Ascending aorta (tissue), 2 donors: ENCODE data around the gene ENO2. TPM values are rescaled to one million over a fixed set of nuclear protein-coding genes. Genes with fewer than 3 reads are reported as not detected.

ENCODE experiments used
- DNase-seq, 2 donors: peaks; one replicate each; pipeline ENCODE4 v3.0.0-alpha.2; 2019; ENCODE audit warnings: low spot score in 2 of 2
- H3K27ac ChIP-seq, 2 donors: fragments of 200-600 bp; sonication (generic); one replicate each; pipeline ENCODE4 v1.5.1; 2016 to 2017; ENCODE audit warnings: mild to moderate bottlenecking in 1 of 2
- H3K27me3 ChIP-seq: fragments of 200-600 bp; sonication (generic); one replicate; pipeline ENCODE4 v1.5.1; 2017
- H3K36me3 ChIP-seq, 2 donors: fragments of 200-600 bp; sonication (generic); one replicate each; pipeline ENCODE4 v1.5.1; 2016
- H3K4me1 ChIP-seq, 2 donors: fragments of 200-600 bp; sonication (generic); one replicate each; pipeline ENCODE4 v1.5.1; 2016 to 2017; ENCODE audit warnings: mild to moderate bottlenecking in 1 of 2
- H3K4me3 ChIP-seq, 2 donors: fragments of 200-600 bp; sonication (generic); one replicate each; pipeline ENCODE4 v1.5.1; 2016 to 2017; ENCODE audit warnings: mild to moderate bottlenecking in 1 of 2
- H3K9me3 ChIP-seq, 2 donors: fragments of 200-600 bp; sonication (generic); one replicate each; pipeline ENCODE4 v1.5.1; 2016
- intact Hi-C: fragments of 100-400 bp; cut with DNase I; formaldehyde crosslinking; loops from one replicate; pipeline ENCODE4 v1.15.1; 2023
- total RNA-seq: library from RNA; depleted of rRNA; stranded (reverse); fragments of >200 nt; gene quantifications from one replicate; pipeline ENCODE4 v1.1.0, GENCODE V29; 2016
- TF ChIP-seq, protein P1 (sequence below), 3 experiments: fragments of 200-600 bp in 2 of 3; fragments of 450-650 bp in 1 of 3; sonication (generic) in 2 of 3; IDR thresholded peaks; one replicate each; pipeline ENCODE4 v1.5.1; 2016 to 2019; ENCODE audit warnings: antibody characterized with exemption in 3 of 3, mild to moderate bottlenecking in 1 of 3, moderate library complexity in 1 of 3

ENO2 gene
- total RNA-seq, 1 donor from 2014 or later: 30.3 TPM

DNA sequence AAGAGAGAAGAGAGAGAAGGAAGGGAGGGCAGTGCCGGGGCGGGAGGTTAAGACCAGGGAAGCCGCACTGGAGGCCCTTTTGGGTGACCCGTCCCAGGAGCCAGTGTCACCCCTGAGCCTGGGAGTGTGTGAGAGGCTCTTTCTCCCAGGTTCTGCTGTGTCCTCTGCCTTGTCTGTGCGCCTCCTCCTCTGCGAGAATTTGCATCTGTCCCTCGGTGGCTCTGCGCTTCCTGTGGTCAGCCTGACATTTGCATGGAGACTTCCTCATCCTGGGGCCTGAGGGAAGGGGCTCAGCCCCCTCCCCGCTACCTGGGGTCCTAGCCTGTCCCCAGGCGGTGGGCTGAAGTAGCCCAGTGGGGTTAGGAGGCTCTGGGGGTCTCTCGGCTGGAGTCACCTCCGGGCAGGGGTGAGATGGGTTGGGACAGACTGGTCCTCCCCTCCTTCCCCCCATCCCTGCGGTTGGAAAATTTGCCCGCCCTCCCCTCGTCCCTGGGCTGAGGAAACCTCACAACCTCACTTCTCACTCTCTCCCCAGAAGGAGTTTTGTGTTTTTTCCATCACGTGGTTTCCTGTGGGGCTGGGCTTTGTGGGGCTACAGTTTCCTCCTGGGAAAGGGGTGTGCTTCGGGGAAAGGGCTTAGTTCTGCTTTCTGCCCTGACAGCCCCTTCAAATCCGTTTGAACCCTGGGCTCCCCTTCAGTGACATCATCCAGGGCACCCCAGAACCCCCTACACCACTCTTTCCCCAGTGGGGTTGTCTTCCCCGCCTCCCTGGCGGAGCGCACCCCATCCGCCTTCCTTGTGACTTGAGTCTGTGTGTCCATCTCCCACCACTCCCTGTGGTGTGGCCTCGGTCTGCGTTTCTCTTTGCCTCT, 39.3 kb downstream of the ENO2 start:
- peak in 1 of 2 donors; percentile 82 for DNase-seq
- H3K9me3 ChIP-seq: no peaks in the 10 kb centered on the region
- intact Hi-C loops: no loop called here
- H3K4me3 ChIP-seq: peak overlapping the region in 1 of 2 donors; percentile 57
- no peaks in the 10 kb centered on the region for H3K4me1 ChIP-seq
- peak overlapping the region in 1 of 2 donors; percentile 38 for H3K27ac ChIP-seq
- no peaks in the 10 kb centered on the region for H3K36me3 ChIP-seq
- no peaks in the 10 kb centered on the region for H3K27me3 ChIP-seq
- TF ChIP-seq, protein P1, sequence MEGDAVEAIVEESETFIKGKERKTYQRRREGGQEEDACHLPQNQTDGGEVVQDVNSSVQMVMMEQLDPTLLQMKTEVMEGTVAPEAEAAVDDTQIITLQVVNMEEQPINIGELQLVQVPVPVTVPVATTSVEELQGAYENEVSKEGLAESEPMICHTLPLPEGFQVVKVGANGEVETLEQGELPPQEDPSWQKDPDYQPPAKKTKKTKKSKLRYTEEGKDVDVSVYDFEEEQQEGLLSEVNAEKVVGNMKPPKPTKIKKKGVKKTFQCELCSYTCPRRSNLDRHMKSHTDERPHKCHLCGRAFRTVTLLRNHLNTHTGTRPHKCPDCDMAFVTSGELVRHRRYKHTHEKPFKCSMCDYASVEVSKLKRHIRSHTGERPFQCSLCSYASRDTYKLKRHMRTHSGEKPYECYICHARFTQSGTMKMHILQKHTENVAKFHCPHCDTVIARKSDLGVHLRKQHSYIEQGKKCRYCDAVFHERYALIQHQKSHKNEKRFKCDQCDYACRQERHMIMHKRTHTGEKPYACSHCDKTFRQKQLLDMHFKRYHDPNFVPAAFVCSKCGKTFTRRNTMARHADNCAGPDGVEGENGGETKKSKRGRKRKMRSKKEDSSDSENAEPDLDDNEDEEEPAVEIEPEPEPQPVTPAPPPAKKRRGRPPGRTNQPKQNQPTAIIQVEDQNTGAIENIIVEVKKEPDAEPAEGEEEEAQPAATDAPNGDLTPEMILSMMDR (IDR thresholded peaks at IDR 0.05): no peak

DNA sequence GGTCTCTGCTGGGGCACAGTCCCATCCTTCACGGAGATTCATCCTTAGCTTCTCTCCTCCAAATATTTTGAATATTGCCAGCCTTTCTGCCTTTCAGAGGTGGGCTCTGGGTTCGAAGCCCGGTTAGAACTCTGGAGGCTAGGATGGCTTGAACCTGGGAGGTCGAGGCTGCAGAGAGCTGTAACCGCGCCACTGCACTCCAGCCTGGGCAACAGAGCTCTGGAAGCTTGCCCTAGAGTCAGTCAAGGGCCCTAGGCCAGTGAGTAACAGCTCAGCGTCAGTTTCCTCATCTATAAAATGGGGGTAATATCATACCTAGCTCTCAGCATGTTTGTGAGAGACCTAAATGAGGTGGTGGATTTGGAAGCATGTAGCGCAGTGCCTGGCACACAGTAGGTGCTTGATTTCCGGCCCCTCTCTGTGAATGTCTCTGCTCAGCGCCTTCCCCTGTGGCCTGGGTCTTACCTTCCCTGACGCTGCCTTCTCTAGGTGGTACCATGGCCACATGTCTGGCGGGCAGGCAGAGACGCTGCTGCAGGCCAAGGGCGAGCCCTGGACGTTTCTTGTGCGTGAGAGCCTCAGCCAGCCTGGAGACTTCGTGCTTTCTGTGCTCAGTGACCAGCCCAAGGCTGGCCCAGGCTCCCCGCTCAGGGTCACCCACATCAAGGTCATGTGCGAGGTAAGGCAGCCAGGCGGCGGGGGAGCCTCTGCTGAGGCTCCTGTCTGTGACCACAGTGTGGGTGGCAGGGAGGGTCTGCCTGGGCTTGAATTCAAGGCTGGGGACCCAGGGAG, 40.1 kb downstream of the ENO2 start:
- Histone ChIP-seq H3K36me3 (no peaks in the 10 kb centered on the region), H3K9me3 (no peaks in the 10 kb centered on the region), H3K4me1 (no peaks in the 10 kb centered on the region), H3K4me3 (no peak overlapping the region), H3K27ac (peak overlapping the region in 1 of 2 donors; percentile 3), H3K27me3 (no peaks in the 10 kb centered on the region)
- TF ChIP-seq, protein P1 (IDR thresholded peaks at IDR 0.05): no peak
- DNase-seq: no peak
- intact Hi-C loops: no loop called here

DNA sequence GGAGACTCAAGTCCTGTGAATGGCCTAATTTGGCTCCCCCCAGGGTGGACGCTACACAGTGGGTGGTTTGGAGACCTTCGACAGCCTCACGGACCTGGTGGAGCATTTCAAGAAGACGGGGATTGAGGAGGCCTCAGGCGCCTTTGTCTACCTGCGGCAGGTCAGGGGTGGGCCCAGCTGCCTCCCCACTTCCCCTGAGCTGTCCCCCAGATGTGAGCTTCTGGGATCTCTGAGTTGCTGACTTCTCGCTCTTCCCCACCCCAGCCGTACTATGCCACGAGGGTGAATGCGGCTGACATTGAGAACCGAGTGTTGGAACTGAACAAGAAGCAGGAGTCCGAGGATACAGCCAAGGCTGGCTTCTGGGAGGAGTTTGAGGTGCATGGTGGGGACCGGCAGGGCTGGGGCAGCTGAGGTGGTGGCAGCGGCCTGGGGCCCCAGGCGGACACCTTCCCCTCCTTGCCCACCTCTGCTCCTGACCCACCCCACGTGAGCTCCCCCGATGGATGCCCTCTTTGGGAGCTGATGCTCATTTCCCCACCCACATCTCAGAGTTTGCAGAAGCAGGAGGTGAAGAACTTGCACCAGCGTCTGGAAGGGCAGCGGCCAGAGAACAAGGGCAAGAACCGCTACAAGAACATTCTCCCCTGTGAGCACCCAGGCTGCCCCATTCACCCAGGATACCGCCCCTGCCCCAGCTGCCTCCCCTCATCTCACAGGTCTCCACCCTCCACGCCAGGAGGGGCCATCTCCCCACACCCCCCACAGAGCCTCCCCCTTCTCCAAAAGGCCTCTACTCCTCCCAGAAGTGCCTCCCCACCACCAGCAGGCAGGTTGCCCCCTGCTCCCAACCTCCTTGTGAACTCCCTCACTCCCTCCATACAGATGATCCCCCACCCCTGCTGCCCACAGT, 41.0 kb downstream of the ENO2 start:
- no peak overlapping the region for H3K27ac ChIP-seq
- peak in 1 of 2 donors; percentile 61 for DNase-seq
- no peaks in the 10 kb centered on the region for H3K27me3 ChIP-seq
- intact Hi-C loops: no loop called here
- TF ChIP-seq, protein P1 (IDR thresholded peaks at IDR 0.05): no peak
- no peaks in the 10 kb centered on the region for H3K4me1 ChIP-seq
- no peak overlapping the region for H3K4me3 ChIP-seq
- H3K9me3 ChIP-seq: no peaks in the 10 kb centered on the region
- H3K36me3 ChIP-seq: no peaks in the 10 kb centered on the region

DNA sequence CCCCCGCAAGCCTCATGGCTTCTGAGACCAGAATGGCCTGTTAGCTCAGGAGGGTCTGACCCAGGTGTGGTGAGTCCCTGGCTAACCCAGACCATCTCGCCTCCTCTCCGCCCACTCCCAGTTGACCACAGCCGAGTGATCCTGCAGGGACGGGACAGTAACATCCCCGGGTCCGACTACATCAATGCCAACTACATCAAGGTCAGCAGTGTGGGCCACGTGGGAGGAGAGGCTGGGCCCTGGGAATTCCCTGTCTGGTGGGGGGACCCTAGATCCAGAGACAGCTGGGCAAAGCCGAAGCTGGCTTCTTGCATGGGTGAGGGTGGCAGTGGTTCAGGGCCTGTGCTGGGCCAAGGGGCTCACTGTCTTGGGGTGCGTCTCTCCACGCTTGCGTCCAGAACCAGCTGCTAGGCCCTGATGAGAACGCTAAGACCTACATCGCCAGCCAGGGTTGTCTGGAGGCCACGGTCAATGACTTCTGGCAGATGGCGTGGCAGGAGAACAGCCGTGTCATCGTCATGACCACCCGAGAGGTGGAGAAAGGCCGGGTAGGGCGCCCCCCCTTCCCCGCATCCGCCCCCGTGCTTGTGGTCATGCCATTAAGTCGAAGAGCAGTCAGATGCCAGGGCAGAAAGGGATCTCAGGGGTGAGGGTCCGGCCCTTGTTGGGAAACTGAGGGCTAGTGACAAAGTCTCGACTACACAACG, 41.8 kb downstream of the ENO2 start:
- Histone ChIP-seq H3K27me3 (no peaks in the 10 kb centered on the region), H3K36me3 (no peaks in the 10 kb centered on the region), H3K27ac (no peak overlapping the region), H3K4me1 (no peaks in the 10 kb centered on the region), H3K4me3 (no peak overlapping the region), H3K9me3 (no peaks in the 10 kb centered on the region)
- DNase-seq: peak in 1 of 2 donors; percentile 63
- TF ChIP-seq, protein P1 (IDR thresholded peaks at IDR 0.05): no peak
- intact Hi-C loops: no loop called here
